ELR (cell line): ENCODE data around the gene ETS2.

Experiments
- DNase-seq: peaks from one replicate; pipeline ENCODE4 v3.0.0-alpha.2; 2015; ENCODE audit warnings: low read depth

Gene ETS2

GRCh38 chr21:38805328-38806152, at the start of gene ETS2:
TSS of gene ETS2 (plus strand) at chr21:38805929. CDS start at chr21:38810035, 4,106 bp downstream.
- DNase-seq: peak; percentile 92

GRCh38 chr21:38756746-38757145, 49.0 kb upstream of the ETS2 start:
- DNase-seq: peak; percentile 93

GRCh38 chr21:38758501-38759214, 47.1 kb upstream of the ETS2 start:
- DNase-seq: no peak

- peak; percentile 54 for DNase-seq
Measured at GRCh38 chr21:38759413-38759812, 46.3 kb upstream of the ETS2 start.

- DNase-seq: no peak
Measured at GRCh38 chr21:38760017-38760761, 45.5 kb upstream of the ETS2 start.

- no peak for DNase-seq
Measured at GRCh38 chr21:38760762-38761155, 45.0 kb upstream of the ETS2 start.

- no peak for DNase-seq
Measured at GRCh38 chr21:38761531-38761930, 44.2 kb upstream of the ETS2 start.

GRCh38 chr21:38765056-38765455, 40.7 kb upstream of the ETS2 start:
- no peak for DNase-seq

GRCh38 chr21:38766987-38767722, 38.6 kb upstream of the ETS2 start:
- no peak for DNase-seq

- DNase-seq: peak; percentile 94
Measured at GRCh38 chr21:38768471-38769063, 37.2 kb upstream of the ETS2 start.

- peak; percentile 96 for DNase-seq
Measured at GRCh38 chr21:38769191-38769780, 36.4 kb upstream of the ETS2 start.

GRCh38 chr21:38770660-38771059, 35.1 kb upstream of the ETS2 start:
- DNase-seq: no peak

GRCh38 chr21:38771536-38771935, 34.2 kb upstream of the ETS2 start:
- DNase-seq: no peak

GRCh38 chr21:38772646-38773045, 33.1 kb upstream of the ETS2 start:
- no peak for DNase-seq

GRCh38 chr21:38773099-38774061, 32.3 kb upstream of the ETS2 start:
- DNase-seq: peak; percentile 97

- no peak for DNase-seq
Measured at GRCh38 chr21:38774152-38774551, 31.6 kb upstream of the ETS2 start.

GRCh38 chr21:38774586-38775285, 31.0 kb upstream of the ETS2 start:
- DNase-seq: no peak

- no peak for DNase-seq
Measured at GRCh38 chr21:38775733-38776132, 30.0 kb upstream of the ETS2 start.

- DNase-seq: no peak
Measured at GRCh38 chr21:38777015-38777414, 28.7 kb upstream of the ETS2 start.
